ENCODE data around the gene TGDS. TPM values are rescaled to one million over a fixed set of nuclear protein-coding genes. Genes with fewer than 3 reads are reported as not detected.
"Not testable (repeated sequence)": the region's sequence is repeated elsewhere in the genome, so short reads cannot be mapped to it uniquely, and the experiment has no call there.

Gene TGDS
- total RNA-seq: 1 to 10 TPM; 7.4 to 7.6 TPM
- long read RNA-seq, donor 1, partial matches to known transcripts: 0 of 1 reads
- long read RNA-seq, donor 1, other reads (novel, unspliced or antisense): 0 of 1 reads
- long read RNA-seq, donor 2, partial matches to known transcripts: 3 of 7 reads
- long read RNA-seq, donor 2, other reads (novel, unspliced or antisense): 2 of 7 reads

- intact Hi-C loops (cut with DNase I): no loop called here
- peak; percentile 98 for DNase-seq (ENCODE audit: low spot score)
These were observed at the start of gene TGDS for GRCh38 chr13:94595950-94596574. TGDS (minus strand) TSS chr13:94596152; CDS start chr13:94596136, 16 bp downstream.

- intact Hi-C loops (cut with DNase I): no loop called here
- DNase-seq (ENCODE audit: low spot score): no peak
These were observed 45.5 kb upstream of the TGDS start for GRCh38 chr13:94641409-94641941.

- no peak for DNase-seq (ENCODE audit: low spot score)
- intact Hi-C loops (cut with DNase I): no loop called here
These were observed 44.8 kb upstream of the TGDS start for GRCh38 chr13:94640721-94641120.

GRCh38 chr13:94637677-94638076, 41.7 kb upstream of the TGDS start:
- DNase-seq (ENCODE audit: low spot score); intact Hi-C loops (cut with DNase I): not testable (repeated sequence)

GRCh38 chr13:94636942-94637578, 41.1 kb upstream of the TGDS start:
- intact Hi-C loops (cut with DNase I): no loop called here
- no peak for DNase-seq (ENCODE audit: low spot score)

- DNase-seq (ENCODE audit: low spot score); intact Hi-C loops (cut with DNase I): not testable (repeated sequence)
These were observed 40.1 kb upstream of the TGDS start for GRCh38 chr13:94636096-94636495.

- DNase-seq (ENCODE audit: low spot score): no peak
- intact Hi-C loops (cut with DNase I): no loop called here
These were observed 36.5 kb upstream of the TGDS start for GRCh38 chr13:94632226-94632980.

GRCh38 chr13:94630858-94631257, 34.9 kb upstream of the TGDS start:
- no peak for DNase-seq (ENCODE audit: low spot score)
- intact Hi-C loops (cut with DNase I): no loop called here

- intact Hi-C loops (cut with DNase I): loop anchor here in 1 of 2 donors (5.0 kb wide), 1 partner anchor 186 kb away; no protein-coding TSS in a partner anchor
These were observed 27.4 kb upstream of the TGDS start for GRCh38 chr13:94623316-94623715.

GRCh38 chr13:94622344-94622743, 26.4 kb upstream of the TGDS start:
- intact Hi-C loops (cut with DNase I): loop anchor here in 1 of 2 donors (5.0 kb wide), 1 partner anchor 185 kb away; no protein-coding TSS in a partner anchor
- no peak for DNase-seq (ENCODE audit: low spot score)

More at GRCh38 chr13:94623316-94623715, 27.4 kb upstream of the TGDS start:
- DNase-seq (ENCODE audit: low spot score): no peak

GRCh38 chr13:94620286-94620896, 24.4 kb upstream of the TGDS start:
- intact Hi-C loops (cut with DNase I): loop anchor here in 1 of 2 donors (5.0 kb wide), 1 partner anchor 183 kb away; no protein-coding TSS in a partner anchor
- DNase-seq (ENCODE audit: low spot score): no peak

GRCh38 chr13:94617389-94618000, 21.5 kb upstream of the TGDS start:
- no peak for DNase-seq (ENCODE audit: low spot score)
- intact Hi-C loops (cut with DNase I): loop anchor here in 1 of 2 donors (5.0 kb wide), 1 partner anchor 185 kb away; no protein-coding TSS in a partner anchor

GRCh38 chr13:94613051-94613450, 17.1 kb upstream of the TGDS start:
- DNase-seq (ENCODE audit: low spot score): no peak
- intact Hi-C loops (cut with DNase I): no loop called here

- intact Hi-C loops (cut with DNase I): no loop called here
- DNase-seq (ENCODE audit: low spot score): no peak
These were observed 16.1 kb upstream of the TGDS start for GRCh38 chr13:94612050-94612449.

GRCh38 chr13:94610475-94610874, 14.5 kb upstream of the TGDS start:
- intact Hi-C loops (cut with DNase I): no loop called here
- no peak for DNase-seq (ENCODE audit: low spot score)

- intact Hi-C loops (cut with DNase I): loop anchor here in 1 of 2 donors (5.0 kb wide), 1 partner anchor 527 kb away; no protein-coding TSS in a partner anchor
- DNase-seq (ENCODE audit: low spot score): no peak
These were observed 13.2 kb upstream of the TGDS start for GRCh38 chr13:94609196-94609595.

- no peak for DNase-seq (ENCODE audit: low spot score)
- intact Hi-C loops (cut with DNase I): loop anchor here in 1 of 2 donors (5.0 kb wide), 1 partner anchor 526 kb away; no protein-coding TSS in a partner anchor
These were observed 12.6 kb upstream of the TGDS start for GRCh38 chr13:94608586-94608985.

- intact Hi-C loops (cut with DNase I): loop anchor here in 1 of 2 donors (5.0 kb wide), 1 partner anchor 526 kb away; no protein-coding TSS in a partner anchor
- no peak for DNase-seq (ENCODE audit: low spot score)
These were observed 12.0 kb upstream of the TGDS start for GRCh38 chr13:94607939-94608338.

Data from posterior vena cava (tissue), 2 donors.